Measurements from ENCODE around the gene TFAP2E.

The TFAP2E gene

GRCh38 chr1:35555601-35556477 lies 17.3 kb upstream of the TFAP2E start:
- TF ChIP-seq POLR2A (IDR thresholded peaks at IDR 0.05; ENCODE audit: low read depth, low read length) (no peak), TAF1 (IDR thresholded peaks at IDR 0.05; ENCODE audit: low read depth, low read length) (no peak), PAX5 (IDR thresholded peaks at IDR 0.05; ENCODE audit: insufficient read depth, low read length, severe bottlenecking) (no peak), POU2F2 (IDR thresholded peaks at IDR 0.05; ENCODE audit: low read depth, low read length) (no peak), SPI1 (IDR thresholded peaks at IDR 0.05; ENCODE audit: low read depth, low read length) (no peak), POLR2AphosphoS5 (IDR thresholded peaks at IDR 0.05; ENCODE audit: low read depth, low read length) (no peak)
- no peak for DNase-seq (ENCODE audit: insufficient read length, low spot score)
- peak; percentile 85 for FAIRE-seq

GRCh38 chr1:35556484-35557117 lies 16.5 kb upstream of the TFAP2E start:
- no peak for TF ChIP-seq PAX5 (IDR thresholded peaks at IDR 0.05; ENCODE audit: insufficient read depth, low read length, severe bottlenecking)
- no peak for TF ChIP-seq SPI1 (IDR thresholded peaks at IDR 0.05; ENCODE audit: low read depth, low read length)
- TF ChIP-seq POLR2AphosphoS5 (IDR thresholded peaks at IDR 0.05; ENCODE audit: low read depth, low read length), result no peak
- TF ChIP-seq TAF1 (IDR thresholded peaks at IDR 0.05; ENCODE audit: low read depth, low read length), result no peak
- TF ChIP-seq POU2F2 (IDR thresholded peaks at IDR 0.05; ENCODE audit: low read depth, low read length), result no peak
- TF ChIP-seq POLR2A (IDR thresholded peaks at IDR 0.05; ENCODE audit: low read depth, low read length), result no peak
- FAIRE-seq, result no peak

GRCh38 chr1:35557118-35557610 lies 15.9 kb upstream of the TFAP2E start, which contains the start of gene KIAA0319L:
Gene KIAA0319L (minus strand): TSS chr1:35557403. CDS start chr1:35554491, 2,912 bp downstream.
- FAIRE-seq, result no peak

More at GRCh38 chr1:35556484-35557117, 16.5 kb upstream of the TFAP2E start:
- no peak for DNase-seq (ENCODE audit: insufficient read length, low spot score)

GRCh38 chr1:35557611-35558373 lies 15.3 kb upstream of the TFAP2E start, which contains the start of gene NCDN:
Gene NCDN (plus strand): TSS chr1:35557799. CDS start chr1:35558191, 392 bp downstream.
- TF ChIP-seq PAX5 (IDR thresholded peaks at IDR 0.05; ENCODE audit: insufficient read depth, low read length, severe bottlenecking) (peak; percentile 50), POLR2AphosphoS5 (IDR thresholded peaks at IDR 0.05; ENCODE audit: low read depth, low read length) (peak; percentile 87), TAF1 (IDR thresholded peaks at IDR 0.05; ENCODE audit: low read depth, low read length) (peak; percentile 59), POU2F2 (IDR thresholded peaks at IDR 0.05; ENCODE audit: low read depth, low read length) (no peak), SPI1 (IDR thresholded peaks at IDR 0.05; ENCODE audit: low read depth, low read length) (no peak), POLR2A (IDR thresholded peaks at IDR 0.05; ENCODE audit: low read depth, low read length) (peak; percentile 86)
- DNase-seq (ENCODE audit: insufficient read length, low spot score), result peak; percentile 97
- peak; percentile 100 for FAIRE-seq

More at GRCh38 chr1:35557118-35557610, 15.9 kb upstream of the TFAP2E start, which contains the start of gene KIAA0319L:
- TF ChIP-seq POU2F2 (IDR thresholded peaks at IDR 0.05; ENCODE audit: low read depth, low read length) (no peak), TAF1 (IDR thresholded peaks at IDR 0.05; ENCODE audit: low read depth, low read length) (0 out of 2 replicates have a peak, but pooled peaks have one; percentile 33)
- DNase-seq (ENCODE audit: insufficient read length, low spot score), result peak; percentile 87

GRCh38 chr1:35558374-35559316 lies 14.5 kb upstream of the TFAP2E start:
- peak; percentile 69 for FAIRE-seq
- TF ChIP-seq TAF1 (IDR thresholded peaks at IDR 0.05; ENCODE audit: low read depth, low read length), result no peak
- TF ChIP-seq POU2F2 (IDR thresholded peaks at IDR 0.05; ENCODE audit: low read depth, low read length), result no peak
- no peak for TF ChIP-seq POLR2AphosphoS5 (IDR thresholded peaks at IDR 0.05; ENCODE audit: low read depth, low read length)
- no peak for TF ChIP-seq PAX5 (IDR thresholded peaks at IDR 0.05; ENCODE audit: insufficient read depth, low read length, severe bottlenecking)
- TF ChIP-seq POLR2A (IDR thresholded peaks at IDR 0.05; ENCODE audit: low read depth, low read length), result no peak
- no peak for TF ChIP-seq SPI1 (IDR thresholded peaks at IDR 0.05; ENCODE audit: low read depth, low read length)
- no peak for DNase-seq (ENCODE audit: insufficient read length, low spot score)

- TF ChIP-seq SPI1 (IDR thresholded peaks at IDR 0.05; ENCODE audit: low read depth, low read length) (no peak), TAF1 (IDR thresholded peaks at IDR 0.05; ENCODE audit: low read depth, low read length) (no peak), POLR2AphosphoS5 (IDR thresholded peaks at IDR 0.05; ENCODE audit: low read depth, low read length) (no peak)
- DNase-seq (ENCODE audit: insufficient read length, low spot score) (no peak), FAIRE-seq (no peak)
Measured at GRCh38 chr1:35559317-35559944, 13.7 kb upstream of the TFAP2E start.

- TF ChIP-seq POLR2AphosphoS5 (IDR thresholded peaks at IDR 0.05; ENCODE audit: low read depth, low read length), result no peak
- no peak for TF ChIP-seq POU2F2 (IDR thresholded peaks at IDR 0.05; ENCODE audit: low read depth, low read length)
- no peak for TF ChIP-seq PAX5 (IDR thresholded peaks at IDR 0.05; ENCODE audit: insufficient read depth, low read length, severe bottlenecking)
- no peak for TF ChIP-seq POLR2A (IDR thresholded peaks at IDR 0.05; ENCODE audit: low read depth, low read length)
- TF ChIP-seq TAF1 (IDR thresholded peaks at IDR 0.05; ENCODE audit: low read depth, low read length), result no peak
- no peak for TF ChIP-seq SPI1 (IDR thresholded peaks at IDR 0.05; ENCODE audit: low read depth, low read length)
- FAIRE-seq (no peak), DNase-seq (ENCODE audit: insufficient read length, low spot score) (no peak)
Measured at GRCh38 chr1:35560256-35561225, 12.6 kb upstream of the TFAP2E start.
